ENCODE data around the gene NUBP1.
"Not testable (repeated sequence)": the region's sequence is repeated elsewhere in the genome, so short reads cannot be mapped to it uniquely, and the experiment has no call there.

The NUBP1 gene

DNA sequence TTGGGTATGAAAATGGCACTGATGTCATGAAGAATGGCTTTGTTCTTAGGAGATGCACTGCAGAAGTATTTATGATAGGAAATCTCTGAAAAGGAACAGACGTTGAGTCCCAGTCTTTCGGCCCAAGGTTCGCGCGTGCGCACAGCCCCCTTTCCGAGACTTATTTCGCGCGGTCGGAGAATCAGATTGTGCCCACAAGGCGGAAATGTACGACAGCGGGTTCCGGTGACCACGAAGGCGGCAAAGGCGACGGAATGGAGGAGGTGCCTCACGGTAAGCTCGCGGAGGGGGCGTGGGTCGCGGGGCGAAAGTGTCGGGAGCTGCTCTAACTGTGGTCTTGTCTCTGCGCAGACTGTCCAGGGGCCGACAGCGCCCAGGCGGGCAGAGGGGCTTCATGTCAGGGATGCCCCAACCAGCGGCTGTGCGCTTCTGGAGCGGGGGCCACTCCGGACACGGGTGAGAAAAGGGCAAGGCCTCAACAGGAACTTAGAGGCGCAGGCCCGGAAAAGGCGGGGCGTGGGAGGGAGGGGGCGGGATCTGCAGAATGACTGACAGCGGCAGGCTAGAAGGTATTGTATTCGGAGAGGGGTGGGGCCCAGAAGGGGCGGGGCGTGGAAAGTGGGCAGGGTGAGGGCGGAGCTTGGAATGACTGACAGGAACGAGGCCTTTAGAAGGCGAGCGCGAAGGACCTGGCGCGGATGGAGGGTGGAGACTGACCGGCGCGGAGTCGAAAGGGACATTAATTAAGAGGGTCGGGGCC lies at the start of gene NUBP1:
TSS of gene NUBP1 (plus strand) at position 233 of the 760 bp plus-strand sequence. CDS start at position 255, 22 bp downstream.
- peak; percentile 93 for DNase-seq

DNA sequence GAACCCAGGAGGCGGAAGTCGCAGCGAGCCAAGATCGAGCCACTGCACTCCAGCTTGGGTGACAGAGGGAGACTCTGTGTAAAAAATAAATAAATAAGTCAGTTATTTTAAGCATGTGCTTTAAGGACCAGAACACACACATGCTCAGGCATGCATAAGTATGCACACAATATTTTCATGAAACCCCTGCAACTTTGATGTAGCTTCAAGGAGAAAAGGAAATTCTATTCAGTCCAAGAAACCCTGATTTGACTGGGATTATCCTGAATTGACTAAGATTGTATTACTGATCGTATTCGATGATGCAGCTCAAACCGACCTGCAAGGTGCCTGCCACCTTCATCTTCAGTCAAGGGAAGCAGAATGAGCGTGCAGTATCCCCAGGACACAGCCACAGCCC lies 49.8 kb upstream of the NUBP1 start:
- no peak for DNase-seq

DNA sequence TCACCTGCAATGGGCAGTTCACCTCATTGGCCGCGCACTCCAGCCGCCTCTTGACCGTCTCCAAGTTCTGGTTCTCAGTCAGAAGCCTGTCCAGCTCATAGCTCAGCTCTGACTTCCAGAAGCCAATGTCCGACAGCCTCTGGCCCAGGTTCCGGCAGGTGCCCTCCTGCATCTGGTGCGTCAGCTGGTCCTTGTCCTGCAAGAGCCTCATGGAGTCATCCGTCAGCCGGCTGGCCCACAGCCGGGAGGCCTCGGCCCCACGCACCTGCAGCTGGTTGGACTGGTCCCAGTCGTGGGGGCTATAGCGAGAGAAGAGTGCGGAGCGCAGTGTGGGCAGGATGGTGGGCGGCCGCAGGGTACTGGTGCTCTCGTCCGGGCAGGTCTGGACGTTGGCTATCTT lies 49.3 kb upstream of the NUBP1 start:
- DNase-seq: no peak

DNA sequence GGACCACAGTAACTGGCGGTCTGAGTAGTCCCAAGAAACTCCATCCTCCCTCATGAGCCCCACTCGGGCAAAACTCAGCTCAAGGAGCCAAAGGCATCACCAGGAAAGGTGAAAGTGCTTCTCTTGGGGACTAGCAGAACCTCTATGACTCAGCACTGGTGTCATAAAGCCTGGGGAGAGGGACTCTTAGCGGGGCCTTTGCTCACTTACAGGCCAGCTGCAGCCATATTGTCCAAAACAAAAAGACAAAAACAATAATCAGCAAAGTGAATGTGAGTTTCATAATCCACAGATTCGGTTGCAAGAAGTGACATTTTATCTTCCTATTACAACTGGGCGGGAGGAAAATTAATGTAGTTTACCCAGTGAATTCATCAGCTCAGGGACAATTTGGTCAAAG lies 48.8 kb upstream of the NUBP1 start, which contains the start of gene TEKT5:
TSS of gene TEKT5 (minus strand) at position 101 of the 400 bp plus-strand sequence. CDS start at position 44, 57 bp downstream.
- no peak for DNase-seq

DNA sequence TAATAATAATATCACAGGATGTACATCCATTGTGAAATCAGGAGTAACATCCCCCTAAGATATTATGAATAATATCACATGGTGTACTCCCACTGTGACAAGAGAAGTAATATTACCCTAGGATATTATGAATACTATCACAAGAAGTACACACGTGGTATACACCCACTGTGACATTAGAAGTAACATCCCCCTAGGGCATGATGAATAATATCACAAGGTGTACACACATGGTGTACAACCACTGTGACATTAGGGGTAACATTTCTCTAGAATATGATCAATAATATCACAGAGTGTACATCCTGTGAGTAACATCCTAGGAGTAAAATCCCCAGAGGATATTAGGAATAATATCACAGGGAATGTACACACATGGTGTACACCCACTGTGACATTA lies 43.9 kb upstream of the NUBP1 start:
- DNase-seq: no peak

DNA sequence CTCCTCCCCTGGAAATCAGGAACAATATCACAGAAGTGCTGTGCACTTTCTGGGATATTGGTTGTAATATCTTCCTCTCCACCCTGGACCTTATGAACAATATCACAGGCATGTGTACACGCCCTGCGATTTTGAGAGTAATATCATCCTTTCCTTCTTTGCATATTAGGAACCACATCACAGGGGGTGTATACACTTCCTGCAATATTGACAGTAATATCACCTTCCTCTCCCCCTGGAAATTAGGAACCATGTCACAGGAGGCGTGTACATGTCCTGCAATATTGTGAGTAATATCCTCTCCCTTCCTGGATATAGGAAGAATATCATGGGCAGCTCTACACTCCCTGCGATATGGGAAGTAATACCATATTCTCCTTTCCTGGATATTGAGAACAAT lies 34.7 kb upstream of the NUBP1 start:
- no peak for DNase-seq

DNA sequence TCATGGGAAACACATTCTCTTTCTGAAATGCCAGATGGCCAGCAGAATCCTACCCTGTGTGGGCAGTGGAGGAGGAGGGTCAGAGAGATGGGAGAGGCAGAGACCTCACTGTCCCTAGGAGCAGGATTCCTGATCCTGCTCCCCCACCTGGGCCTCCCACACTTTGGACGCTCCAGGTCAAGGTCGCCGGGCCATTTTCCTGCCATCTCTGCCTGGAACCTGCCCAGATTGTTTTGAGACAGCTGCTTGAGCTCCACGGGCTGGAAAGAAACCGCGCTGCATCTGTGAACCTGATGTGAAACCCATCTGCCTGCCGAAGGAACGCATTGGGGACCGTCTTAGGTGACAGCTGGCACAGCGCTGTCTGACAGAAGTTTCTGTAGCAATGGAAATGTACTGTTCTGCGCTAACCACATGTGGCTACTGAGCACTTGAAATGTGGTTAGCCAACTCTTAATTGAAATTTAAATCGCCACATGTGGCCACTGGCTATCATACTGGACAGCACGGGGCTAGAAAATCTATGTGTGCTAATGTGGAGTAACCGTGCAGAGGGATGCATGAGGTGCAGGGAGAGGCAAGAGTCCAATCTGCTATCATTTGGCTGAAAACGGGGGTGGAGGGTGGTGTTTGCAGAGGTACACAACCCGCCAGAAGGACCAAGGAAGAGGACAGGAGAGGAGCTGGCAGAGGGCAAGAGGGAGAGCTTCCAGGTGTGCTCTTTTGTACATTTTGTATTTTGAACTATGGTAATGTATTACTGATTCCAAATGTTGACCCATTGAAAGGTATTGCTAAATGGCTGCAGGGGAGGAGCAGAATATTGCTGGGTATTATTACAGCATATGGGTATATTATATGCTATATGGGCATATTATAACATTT lies 15.4 kb upstream of the NUBP1 start:
- no peak for DNase-seq

DNA sequence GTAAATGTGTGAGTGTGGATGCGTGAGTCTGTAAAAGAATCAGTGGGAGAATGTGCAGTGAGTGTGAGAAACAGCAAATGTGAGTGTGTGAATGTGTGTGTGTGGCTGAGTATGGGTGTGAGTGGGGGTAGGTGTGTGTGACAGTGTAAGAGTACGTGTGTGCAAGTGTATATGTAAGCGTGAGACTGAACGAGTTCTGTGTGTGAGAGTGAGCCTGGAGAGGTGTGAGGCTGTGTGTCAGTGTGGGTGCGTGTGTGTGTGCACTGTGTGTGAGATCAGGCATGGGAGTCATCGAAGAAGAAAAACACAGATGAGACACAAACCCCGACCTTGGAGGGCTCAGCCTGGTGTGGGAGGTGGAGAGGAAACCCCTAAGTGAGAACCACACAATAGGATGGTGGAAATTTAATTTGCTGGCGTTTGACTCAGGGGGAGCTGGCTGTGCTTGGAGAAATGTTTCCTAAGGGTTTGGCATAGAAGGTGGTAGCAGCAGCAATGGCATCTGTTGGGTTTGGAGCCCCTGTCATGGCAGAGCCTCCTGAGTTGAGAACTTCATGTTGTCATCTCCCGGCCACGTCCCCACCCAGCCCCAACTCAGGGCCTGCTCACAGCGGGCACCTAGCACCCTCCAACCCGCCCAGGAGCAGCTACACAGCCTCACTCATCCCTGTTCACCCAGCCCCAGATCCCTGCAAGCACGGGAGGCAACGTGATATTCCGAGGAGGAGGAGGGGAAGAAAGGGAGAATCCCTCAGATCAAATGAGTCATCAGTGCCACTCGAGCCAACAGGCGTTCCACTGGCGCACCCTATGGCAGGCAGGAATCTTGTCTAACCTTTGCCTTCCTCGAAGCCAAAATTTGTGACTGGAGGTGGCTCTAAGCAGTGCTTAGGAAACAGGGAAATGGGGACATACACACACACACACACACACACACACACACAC lies 14.3 kb upstream of the NUBP1 start:
- DNase-seq: peak; percentile 9

DNA sequence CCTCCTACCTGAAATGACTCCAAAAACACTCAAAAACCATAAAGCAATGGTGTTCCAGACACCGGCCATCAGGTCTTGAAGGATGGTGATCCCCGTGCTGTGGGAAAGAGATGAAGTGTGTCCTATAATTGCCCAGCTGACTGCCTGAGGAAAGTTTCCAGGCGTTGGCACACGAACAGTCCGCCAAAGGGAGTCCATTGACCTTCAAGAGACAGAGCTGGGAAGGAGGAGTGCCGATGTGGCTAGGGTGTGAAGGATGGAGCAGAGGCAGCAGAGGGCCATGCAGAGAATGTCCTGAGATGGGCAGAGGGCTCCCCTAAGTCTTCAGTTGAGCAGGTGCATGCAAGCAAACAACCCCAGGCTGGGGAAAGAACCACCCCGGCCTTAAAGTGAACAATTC lies 11.9 kb upstream of the NUBP1 start:
- DNase-seq: no peak

DNA sequence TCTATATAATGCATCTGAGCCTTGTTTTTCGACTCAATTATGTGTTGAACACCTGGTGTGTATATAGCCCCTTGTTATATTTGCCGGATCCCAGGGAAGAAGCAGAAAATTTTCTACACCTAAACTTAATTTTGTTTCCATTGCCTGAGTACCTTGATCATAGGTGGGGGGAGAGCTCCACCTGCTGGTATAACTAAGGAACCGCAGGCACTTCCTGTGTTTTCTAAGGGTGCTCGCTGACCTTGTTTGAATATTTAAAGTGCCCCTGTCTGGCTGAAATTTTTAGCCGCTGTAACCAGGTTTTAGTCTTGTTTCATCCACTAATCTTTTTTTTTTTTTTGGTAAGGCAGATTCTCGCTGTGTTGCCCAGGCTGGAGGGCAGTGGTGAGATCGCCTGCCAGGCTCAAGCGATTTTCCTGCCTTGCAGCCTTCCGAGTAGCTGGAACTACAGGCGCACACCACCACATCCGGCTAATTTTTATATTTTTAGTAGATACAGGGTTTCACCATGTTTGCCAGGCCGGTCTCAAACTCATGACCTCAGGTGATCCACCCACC lies 6.5 kb upstream of the NUBP1 start:
- peak; percentile 9 for DNase-seq

DNA sequence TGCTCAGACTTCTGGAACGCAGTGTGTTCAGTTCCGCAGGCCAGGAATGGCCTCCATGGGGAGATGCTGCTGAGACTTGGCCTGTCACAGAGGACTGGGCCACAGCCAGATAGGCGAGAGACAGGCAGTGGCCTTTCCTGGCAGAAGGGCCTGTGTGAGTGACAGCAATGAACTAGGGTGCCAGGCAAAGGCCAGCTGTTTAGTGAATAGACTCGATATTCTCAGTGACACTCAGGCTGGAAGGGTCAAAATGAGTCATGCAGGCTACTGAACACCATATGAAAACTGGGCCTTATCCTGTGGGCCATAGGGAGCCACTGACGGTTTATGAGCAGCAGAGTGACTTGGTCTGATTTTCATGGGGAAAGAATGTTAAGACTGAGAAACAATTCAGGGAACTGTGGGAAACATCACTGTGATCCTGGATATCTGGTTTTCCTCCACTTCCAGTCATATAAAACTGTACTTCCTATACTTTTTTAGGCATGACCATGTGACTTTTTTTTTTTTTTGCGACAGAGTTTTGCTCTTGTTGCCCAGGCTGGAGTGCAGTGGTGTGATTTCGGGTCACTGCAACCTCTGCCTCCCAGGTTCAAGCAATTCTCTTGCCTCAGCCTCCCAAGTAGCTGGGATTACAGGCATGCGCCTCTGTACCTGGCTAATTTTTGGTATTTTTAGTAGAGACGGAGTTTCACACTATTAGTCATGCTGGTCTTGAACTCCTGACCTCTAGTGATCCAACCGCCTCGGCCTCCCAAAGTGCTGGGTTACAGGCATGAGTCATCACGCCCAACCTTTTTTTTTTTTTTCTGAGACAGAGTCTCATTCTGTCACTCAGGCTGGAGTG lies 5.2 kb upstream of the NUBP1 start:
- DNase-seq: peak; percentile 10

DNA sequence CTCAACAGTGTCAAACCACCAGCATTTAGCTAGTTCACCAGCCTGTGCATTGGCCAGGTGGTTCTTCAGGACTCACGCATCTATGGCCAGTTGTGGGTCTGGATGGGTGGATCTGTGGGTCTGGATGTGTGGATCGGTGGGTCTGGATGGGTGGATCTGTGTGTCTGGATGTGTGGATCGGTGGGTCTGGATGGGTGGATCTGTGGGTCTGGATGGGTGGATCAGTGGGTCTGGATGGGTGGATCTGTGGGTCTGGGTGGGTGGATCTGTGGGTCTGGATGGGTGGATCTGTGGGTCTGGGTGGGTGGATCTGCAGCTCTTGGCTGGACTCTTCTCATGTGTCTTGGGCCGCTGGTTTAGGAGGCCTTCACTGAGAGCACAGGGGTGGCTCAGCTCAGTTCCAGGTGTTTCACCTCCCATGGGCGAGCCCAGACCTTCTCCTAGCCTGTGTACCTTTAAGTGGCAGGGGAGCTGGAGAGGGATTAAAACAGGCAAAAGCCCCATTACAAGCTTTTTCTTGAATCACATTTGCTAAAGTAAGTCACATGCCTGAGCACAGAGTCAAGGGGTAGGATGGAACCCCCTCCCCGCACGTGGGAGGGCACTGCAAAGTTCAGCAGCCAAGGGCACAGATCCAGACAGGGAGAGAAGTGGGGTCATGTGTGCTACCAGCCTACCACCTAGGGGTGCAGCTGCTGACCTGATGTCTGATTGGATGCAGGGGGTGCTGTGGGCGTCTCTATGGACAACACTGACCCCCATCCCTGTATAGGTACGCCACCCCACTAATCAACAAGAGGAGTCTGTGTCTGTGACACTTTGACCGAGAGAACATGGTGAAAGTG lies 3.4 kb upstream of the NUBP1 start:
- no peak for DNase-seq

DNA sequence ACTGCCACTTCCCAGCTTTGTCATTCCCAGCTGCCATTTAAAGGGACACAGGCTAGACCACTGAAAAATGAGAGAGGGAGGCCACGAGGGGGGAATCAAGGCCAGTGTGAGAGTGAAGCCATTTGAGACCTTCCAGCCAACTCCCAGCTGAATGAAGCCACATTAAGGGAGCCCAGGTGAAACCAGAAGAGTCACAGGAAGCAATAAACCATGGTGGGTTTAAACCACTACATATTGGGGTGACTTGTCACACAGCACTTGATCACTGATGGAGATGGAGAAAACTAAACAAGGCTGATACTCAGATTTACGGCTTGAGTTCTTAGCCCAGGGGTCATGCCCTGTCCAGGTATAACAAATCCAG lies 2.8 kb upstream of the NUBP1 start:
- DNase-seq: no peak

DNA sequence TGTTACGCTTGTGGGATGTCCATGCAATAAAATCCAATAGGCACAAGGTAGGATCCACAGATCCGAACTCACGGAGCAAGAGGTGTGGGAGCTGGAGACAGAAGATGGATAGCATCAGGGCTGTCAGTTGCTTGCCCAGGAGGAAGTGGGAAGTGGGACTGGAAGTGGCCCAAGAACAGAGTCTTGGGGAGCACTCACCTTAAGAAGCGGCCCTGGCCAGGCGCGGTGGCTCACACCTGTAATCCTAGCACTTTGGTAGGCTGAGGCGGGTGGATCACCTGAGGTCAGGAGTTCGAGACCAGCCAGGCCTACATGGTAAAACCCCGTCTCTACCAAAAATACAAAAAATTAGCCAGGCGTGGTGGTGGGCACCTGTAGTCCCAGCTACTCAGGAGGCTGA lies 2.4 kb upstream of the NUBP1 start:
- not testable (repeated sequence) for DNase-seq

DNA sequence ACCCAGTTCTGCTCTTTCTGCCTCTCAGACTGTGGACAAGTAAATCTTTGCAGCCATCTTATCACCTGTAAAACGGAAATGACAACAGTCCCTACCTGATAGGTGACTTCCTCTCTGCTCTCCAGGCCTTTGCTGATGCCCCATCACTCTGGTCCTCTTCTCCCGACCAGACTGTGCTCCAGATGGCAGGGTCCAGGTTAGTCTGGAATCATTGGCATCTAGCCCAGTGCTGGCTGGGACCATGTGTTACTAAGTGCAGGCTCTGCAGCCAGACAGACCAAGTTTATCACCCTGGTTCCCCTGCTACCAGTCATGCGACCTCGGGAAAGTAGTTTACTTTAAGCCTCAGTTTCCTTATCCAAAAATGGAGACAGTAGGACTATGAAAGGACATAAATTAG lies 1.8 kb upstream of the NUBP1 start:
- no peak for DNase-seq

DNA sequence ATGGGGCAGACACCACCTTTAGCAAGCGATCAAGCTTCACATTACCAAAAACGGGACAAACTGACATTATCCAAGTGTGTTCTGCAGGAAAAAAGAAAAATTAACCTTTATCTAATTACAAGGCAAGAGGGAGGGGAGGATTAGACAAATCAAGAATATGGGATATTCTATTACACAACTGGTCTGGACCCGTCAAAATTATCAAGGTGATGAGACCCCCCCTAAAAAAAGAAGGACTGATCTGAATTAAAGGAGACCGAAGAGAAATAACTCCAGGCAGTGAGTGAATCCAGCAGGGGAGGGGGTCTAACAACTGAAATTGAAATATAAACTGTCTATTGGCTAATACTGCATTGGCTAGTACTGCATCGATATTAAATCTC lies 424 bp upstream of the NUBP1 start:
- DNase-seq: no peak

DNA sequence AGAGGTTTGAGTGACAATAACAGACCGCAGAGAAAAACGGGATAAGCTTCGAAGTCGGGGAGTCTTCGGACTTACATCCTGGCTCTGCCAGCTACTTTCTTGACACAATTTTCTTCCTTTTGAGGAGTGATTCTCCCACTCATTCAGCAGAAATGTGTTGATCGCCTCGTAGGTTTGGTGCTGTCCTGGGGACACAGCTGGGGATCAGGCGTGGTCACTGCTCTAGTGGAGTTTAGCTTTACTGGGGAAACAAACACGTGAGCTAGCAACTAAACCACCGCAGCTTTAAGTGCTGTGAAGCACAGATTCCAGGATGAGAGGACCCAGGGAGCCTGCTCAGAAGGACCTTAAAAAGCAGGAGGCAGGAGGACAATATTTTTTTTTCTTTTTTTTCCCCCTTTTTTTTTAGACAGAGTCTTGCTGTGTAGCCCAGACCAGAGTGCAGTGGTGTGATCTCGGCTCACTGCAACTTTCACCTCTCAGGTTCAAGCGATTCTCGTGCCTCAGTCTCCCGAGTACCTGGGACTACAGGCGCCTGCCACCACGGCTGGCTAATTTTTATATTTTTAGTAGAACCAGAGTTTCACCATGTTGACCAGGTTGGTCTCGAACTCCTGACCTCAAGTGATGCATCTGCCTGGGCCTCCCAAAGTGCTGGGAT lies 858 bp downstream of the NUBP1 start:
- DNase-seq: no peak

DNA sequence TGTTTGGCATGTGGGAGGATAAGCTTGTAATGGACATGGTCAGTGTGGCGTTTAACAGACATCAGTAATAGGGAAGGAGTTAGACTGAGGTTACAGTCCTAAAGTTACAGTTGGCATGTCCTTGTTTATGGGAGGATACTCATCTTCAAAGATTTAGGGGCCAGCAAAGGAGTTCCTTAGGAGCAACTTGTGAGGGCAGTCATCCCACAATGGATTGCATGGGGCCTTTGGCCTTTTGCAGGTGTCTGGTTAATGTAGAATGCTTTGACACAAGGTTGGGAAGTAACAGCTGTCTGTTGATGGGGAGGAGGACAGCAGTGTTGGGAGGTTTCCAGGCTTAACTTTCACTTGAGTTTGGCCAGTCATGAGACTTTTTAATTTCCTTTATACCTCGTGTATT lies 2.2 kb downstream of the NUBP1 start:
- DNase-seq: no peak

DNA sequence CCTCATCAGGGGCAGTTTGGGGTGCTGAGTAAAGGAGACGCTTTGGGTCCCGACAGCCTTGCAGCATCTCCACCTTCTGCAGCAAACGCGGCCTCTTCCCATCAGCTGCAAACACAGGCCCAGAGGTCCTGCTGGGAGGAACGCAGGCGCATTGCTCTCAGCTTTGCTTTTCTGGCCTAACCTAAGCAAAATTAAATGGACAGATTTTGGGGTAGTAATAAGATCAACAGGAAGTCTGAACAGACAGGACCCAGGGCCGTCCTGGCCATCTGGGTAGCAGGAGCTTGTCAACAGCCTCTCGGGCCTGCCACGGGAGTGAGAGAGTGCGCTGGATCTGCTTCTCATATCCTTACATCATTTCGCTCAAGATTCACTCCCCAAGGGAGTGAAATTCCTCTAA lies 7.2 kb downstream of the NUBP1 start:
- no peak for DNase-seq

DNA sequence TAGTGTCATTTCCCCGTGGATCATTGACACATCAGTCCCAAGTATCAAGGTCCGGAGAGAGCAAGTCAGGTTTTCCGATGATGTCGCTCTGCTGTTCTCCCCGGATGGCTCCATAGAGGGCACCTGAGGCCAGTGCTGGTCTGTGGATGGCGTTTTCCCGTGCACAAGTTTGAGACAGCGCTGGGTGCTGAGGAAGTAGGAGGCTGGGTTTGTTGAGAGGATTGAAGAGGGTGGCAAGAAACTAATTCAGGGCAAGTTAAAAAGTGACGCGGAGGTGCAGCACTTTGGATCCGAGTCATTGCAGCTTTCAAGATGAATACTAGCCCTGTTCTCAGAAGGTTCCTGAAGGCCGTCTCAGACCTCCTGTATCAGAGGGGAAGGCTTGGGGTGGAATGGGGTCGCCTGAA lies 7.7 kb downstream of the NUBP1 start:
- no peak for DNase-seq
